Measurements from ENCODE around the gene COL27A1.
"Not testable (repeated sequence)": the region's sequence is repeated elsewhere in the genome, so short reads cannot be mapped to it uniquely, and the experiment has no call there.

GRCh38 chr9:114322831-114323531, 167.6 kb downstream of the COL27A1 start, which contains the start of gene ORM1:
- TF ChIP-seq, protein P1, sequence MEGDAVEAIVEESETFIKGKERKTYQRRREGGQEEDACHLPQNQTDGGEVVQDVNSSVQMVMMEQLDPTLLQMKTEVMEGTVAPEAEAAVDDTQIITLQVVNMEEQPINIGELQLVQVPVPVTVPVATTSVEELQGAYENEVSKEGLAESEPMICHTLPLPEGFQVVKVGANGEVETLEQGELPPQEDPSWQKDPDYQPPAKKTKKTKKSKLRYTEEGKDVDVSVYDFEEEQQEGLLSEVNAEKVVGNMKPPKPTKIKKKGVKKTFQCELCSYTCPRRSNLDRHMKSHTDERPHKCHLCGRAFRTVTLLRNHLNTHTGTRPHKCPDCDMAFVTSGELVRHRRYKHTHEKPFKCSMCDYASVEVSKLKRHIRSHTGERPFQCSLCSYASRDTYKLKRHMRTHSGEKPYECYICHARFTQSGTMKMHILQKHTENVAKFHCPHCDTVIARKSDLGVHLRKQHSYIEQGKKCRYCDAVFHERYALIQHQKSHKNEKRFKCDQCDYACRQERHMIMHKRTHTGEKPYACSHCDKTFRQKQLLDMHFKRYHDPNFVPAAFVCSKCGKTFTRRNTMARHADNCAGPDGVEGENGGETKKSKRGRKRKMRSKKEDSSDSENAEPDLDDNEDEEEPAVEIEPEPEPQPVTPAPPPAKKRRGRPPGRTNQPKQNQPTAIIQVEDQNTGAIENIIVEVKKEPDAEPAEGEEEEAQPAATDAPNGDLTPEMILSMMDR (IDR thresholded peaks at IDR 0.05; ENCODE audit: low read depth, low read length), result not testable (repeated sequence)
- not testable (repeated sequence) for TF ChIP-seq POLR2A (IDR thresholded peaks at IDR 0.05; ENCODE audit: extremely low read depth, insufficient read length); MYC (IDR thresholded peaks at IDR 0.05; ENCODE audit: low read depth, low read length)

Data from NB4 (cell line).